Measurements from ENCODE around the gene CNIH2.

DNA sequence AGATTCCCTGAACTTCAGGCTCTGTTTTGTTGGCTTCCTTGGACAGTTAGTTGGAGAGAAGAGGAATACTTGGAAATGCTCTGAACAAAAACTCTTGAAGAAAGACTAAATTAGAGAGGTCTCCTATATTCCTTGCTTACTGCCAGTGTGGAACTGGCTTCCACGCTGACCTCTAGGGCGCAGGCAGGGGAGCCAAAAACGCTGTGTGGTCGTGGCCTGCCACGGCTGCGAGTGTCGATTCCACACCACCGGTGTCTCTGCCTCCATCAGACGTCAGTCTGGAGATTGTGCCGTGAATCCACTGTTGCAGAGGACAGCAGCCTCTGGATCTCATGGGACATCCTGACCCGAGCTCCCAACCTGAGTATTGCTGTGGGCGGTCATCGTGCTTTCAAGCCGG, 47.0 kb upstream of the CNIH2 start:
- TF ChIP-seq, protein P1, sequence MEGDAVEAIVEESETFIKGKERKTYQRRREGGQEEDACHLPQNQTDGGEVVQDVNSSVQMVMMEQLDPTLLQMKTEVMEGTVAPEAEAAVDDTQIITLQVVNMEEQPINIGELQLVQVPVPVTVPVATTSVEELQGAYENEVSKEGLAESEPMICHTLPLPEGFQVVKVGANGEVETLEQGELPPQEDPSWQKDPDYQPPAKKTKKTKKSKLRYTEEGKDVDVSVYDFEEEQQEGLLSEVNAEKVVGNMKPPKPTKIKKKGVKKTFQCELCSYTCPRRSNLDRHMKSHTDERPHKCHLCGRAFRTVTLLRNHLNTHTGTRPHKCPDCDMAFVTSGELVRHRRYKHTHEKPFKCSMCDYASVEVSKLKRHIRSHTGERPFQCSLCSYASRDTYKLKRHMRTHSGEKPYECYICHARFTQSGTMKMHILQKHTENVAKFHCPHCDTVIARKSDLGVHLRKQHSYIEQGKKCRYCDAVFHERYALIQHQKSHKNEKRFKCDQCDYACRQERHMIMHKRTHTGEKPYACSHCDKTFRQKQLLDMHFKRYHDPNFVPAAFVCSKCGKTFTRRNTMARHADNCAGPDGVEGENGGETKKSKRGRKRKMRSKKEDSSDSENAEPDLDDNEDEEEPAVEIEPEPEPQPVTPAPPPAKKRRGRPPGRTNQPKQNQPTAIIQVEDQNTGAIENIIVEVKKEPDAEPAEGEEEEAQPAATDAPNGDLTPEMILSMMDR (conservative IDR thresholded peaks at IDR 0.05; ENCODE audit: low read depth in 2 of 2) = no peak
- TF ChIP-seq, protein P2, sequence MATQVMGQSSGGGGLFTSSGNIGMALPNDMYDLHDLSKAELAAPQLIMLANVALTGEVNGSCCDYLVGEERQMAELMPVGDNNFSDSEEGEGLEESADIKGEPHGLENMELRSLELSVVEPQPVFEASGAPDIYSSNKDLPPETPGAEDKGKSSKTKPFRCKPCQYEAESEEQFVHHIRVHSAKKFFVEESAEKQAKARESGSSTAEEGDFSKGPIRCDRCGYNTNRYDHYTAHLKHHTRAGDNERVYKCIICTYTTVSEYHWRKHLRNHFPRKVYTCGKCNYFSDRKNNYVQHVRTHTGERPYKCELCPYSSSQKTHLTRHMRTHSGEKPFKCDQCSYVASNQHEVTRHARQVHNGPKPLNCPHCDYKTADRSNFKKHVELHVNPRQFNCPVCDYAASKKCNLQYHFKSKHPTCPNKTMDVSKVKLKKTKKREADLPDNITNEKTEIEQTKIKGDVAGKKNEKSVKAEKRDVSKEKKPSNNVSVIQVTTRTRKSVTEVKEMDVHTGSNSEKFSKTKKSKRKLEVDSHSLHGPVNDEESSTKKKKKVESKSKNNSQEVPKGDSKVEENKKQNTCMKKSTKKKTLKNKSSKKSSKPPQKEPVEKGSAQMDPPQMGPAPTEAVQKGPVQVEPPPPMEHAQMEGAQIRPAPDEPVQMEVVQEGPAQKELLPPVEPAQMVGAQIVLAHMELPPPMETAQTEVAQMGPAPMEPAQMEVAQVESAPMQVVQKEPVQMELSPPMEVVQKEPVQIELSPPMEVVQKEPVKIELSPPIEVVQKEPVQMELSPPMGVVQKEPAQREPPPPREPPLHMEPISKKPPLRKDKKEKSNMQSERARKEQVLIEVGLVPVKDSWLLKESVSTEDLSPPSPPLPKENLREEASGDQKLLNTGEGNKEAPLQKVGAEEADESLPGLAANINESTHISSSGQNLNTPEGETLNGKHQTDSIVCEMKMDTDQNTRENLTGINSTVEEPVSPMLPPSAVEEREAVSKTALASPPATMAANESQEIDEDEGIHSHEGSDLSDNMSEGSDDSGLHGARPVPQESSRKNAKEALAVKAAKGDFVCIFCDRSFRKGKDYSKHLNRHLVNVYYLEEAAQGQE (IDR thresholded peaks at IDR 0.05; ENCODE audit: unreplicated experiment) = no peak
- no peak for TF ChIP-seq POLR2AphosphoS5 (IDR thresholded peaks at IDR 0.05; ENCODE audit: low read depth)
- TF ChIP-seq CREB1 (CRISPR knock-in tag; IDR thresholded peaks at IDR 0.05; ENCODE audit: low read depth) = no peak
- TF ChIP-seq EZH2 (IDR thresholded peaks at IDR 0.05; ENCODE audit: low read depth, unreplicated experiment) = no peak

Measured in GM23338 (cell line).